HCT116 (cell line): ENCODE results near the gene MUC4.
"Not testable (repeated sequence)": the region's sequence is repeated elsewhere in the genome, so short reads cannot be mapped to it uniquely, and the experiment has no call there.

Source experiments
- CEBPB ChIP-seq: IDR thresholded peaks from 2 replicates; pipeline ENCODE4 v1.6.1; 2012; ENCODE audit warnings: low read depth
- CTCF ChIP-seq, 3 experiments: fragments of 200-600 bp in 1 of 3; sonication (generic) in 1 of 3; IDR thresholded peaks in 2 of 3; conservative IDR thresholded peaks in 1 of 3; 2 replicates each; pipeline ENCODE4 v1.5.1; 2012 to 2017; ENCODE audit warnings: low read depth in 2 of 3, low read length in 2 of 3, antibody characterized with exemption in 1 of 3, borderline replicate concordance in 1 of 3, control low read depth in 1 of 3, mild to moderate bottlenecking in 1 of 3, mixed read lengths in 1 of 3, mixed run types in 1 of 3, moderate library complexity in 1 of 3; ENCODE audit not compliant: insufficient read depth in 1 of 3
- EZH2phosphoT487 ChIP-seq: fragments of 200-600 bp; IDR thresholded peaks from 2 replicates; pipeline ENCODE4 v1.6.1; 2018; ENCODE audit warnings: antibody characterized with exemption, borderline replicate concordance
- POLR2AphosphoS5 ChIP-seq: IDR thresholded peaks from 2 replicates; pipeline ENCODE4 v1.6.1; 2011; ENCODE audit warnings: mild to moderate bottlenecking, low read depth, low read length, moderate library complexity
- REST ChIP-seq: IDR thresholded peaks from 2 replicates; pipeline ENCODE4 v1.6.1; 2012; ENCODE audit warnings: low read depth
- YY1 ChIP-seq: IDR thresholded peaks from 2 replicates; pipeline ENCODE4 v1.6.1; 2011; ENCODE audit warnings: low read length, low read depth, moderate library complexity, mild to moderate bottlenecking; ENCODE audit not compliant: insufficient replicate concordance; ENCODE audit errors: extremely low read depth

GRCh38 chr3:195781236-195781635, 30.5 kb downstream of the MUC4 start:
- not testable (repeated sequence) for TF ChIP-seq CEBPB; CTCF (IDR thresholded peaks at IDR 0.05 in 2 of 3, conservative IDR thresholded peaks at IDR 0.05 in 1 of 3; ENCODE audit: borderline replicate concordance in 1 of 3, insufficient read depth in 1 of 3, low read depth in 2 of 3, low read length in 2 of 3); POLR2AphosphoS5; EZH2phosphoT487; REST; YY1
